Activated CD8-positive, alpha-beta T cell treated with anti-CD3 and anti-CD28 coated beads for 36 hours (primary cell): ENCODE results near the gene PARD6G. TPM values are rescaled to one million over a fixed set of nuclear protein-coding genes. Genes with fewer than 3 reads are reported as not detected.
"Not testable (repeated sequence)": the region's sequence is repeated elsewhere in the genome, so short reads cannot be mapped to it uniquely, and the experiment has no call there.

Experiments used
- ATAC-seq: fragments of 200-7000 bp; cut with Tn5 transposase; one replicate; pipeline ENCODE4 v1.10.0; 2021; ENCODE audit warnings: mild to moderate bottlenecking, moderate library complexity
- CTCF ChIA-PET: fragments of 350-600 bp; sonication (Branson Sonifier 250); formaldehyde crosslinking; loops from one replicate; lab custom pipeline; 2021; ENCODE audit warnings: antibody characterized with exemption; lab: Charles Lee
- POLR2A ChIA-PET: fragments of 350-600 bp; sonication (Branson Sonifier 250); formaldehyde crosslinking; loops from one replicate; lab custom pipeline; 2021; ENCODE audit warnings: antibody characterized with exemption; lab: Charles Lee
- DNase-seq: peaks from one replicate; pipeline ENCODE4 v3.0.0-alpha.2; 2020
- H3K27ac Mint-ChIP-seq: one replicate; pipeline ENCODE4 v1.8.0; 2021; ENCODE audit warnings: mild to moderate bottlenecking, mixed read lengths
- H3K27me3 Mint-ChIP-seq: one replicate; pipeline ENCODE4 v1.8.0; 2021; ENCODE audit warnings: mixed read lengths
- H3K36me3 Mint-ChIP-seq: one replicate; pipeline ENCODE4 v1.8.0; 2021; ENCODE audit warnings: low read depth, mixed read lengths
- H3K4me1 Mint-ChIP-seq: one replicate; pipeline ENCODE4 v1.8.0; 2021; ENCODE audit warnings: low read depth, mixed read lengths
- H3K4me3 Mint-ChIP-seq: one replicate; pipeline ENCODE4 v1.8.0; 2021; ENCODE audit warnings: mild to moderate bottlenecking, moderate library complexity, mixed read lengths
- H3K9me3 Mint-ChIP-seq: one replicate; pipeline ENCODE4 v1.8.0; 2021; ENCODE audit warnings: mixed read lengths
- intact Hi-C: fragments of 100-400 bp; cut with micrococcal nuclease; formaldehyde crosslinking; loops from one replicate; pipeline ENCODE4 v1.10.0; 2022
- total RNA-seq, 2 experiments: library from RNA; stranded (reverse); gene quantifications; one replicate each; pipeline ENCODE4 v1.2.3, GENCODE V29; 2021
- TF ChIP-seq, protein P1 (sequence below): fragments of 200-600 bp; IDR thresholded peaks from one replicate; pipeline ENCODE4 v1.8.0; 2022; ENCODE audit warnings: antibody characterized with exemption, mild to moderate bottlenecking

PARD6G gene
- total RNA-seq, 2 experiments from 2014 or later = 0.16 to 0.23 TPM

DNA sequence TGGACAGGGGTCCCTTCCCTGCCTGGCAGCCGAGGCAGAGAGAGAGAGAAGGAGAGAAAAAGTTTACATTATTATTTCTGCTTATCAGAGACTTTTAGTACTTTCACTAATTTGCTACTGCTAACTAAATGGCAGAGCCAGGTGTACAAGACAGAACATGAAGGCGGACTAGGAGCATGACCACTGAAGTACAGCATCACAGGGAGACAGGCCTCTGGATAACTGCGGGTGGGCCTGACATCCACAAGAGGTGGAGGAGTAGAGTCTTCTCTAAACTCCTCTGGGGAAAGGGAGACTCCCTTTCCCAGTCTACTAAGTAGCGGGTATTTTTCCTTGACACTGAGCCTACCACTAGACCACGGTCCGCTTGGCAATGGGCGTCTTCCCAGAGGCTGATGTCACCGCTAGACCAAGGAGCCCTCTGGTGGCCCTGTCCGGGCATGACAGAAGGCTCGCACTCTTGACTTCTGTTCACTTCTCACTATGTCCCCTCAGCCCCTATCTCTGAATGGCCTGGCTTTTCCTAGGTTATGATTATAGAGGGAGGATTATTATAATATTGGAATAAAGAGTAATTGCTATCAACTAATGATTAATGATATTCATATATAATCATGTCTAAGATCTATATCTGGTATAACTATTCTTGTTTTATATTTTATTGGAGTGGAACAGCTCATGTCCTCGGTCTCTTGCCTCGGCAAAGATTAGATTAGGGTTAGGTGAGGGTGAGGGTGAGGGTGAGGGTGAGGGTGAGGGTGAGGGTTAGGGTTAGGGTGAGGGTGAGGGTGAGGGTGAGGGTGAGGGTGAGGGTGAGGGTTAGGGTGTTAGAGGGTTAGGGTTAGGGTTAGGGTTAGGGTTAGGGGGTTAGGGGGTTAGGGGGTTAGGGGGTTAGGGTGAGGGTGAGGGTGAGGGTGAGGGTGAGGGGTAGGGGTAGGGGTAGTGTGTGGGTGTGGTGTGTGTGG, 10.5 kb upstream of the PARD6G start:
- H3K27ac Mint-ChIP-seq, intact Hi-C loops, H3K4me3 Mint-ChIP-seq, H3K9me3 Mint-ChIP-seq, H3K4me1 Mint-ChIP-seq, H3K27me3 Mint-ChIP-seq, POLR2A ChIA-PET, H3K36me3 Mint-ChIP-seq: not testable (repeated sequence)
- TF ChIP-seq, protein P1, sequence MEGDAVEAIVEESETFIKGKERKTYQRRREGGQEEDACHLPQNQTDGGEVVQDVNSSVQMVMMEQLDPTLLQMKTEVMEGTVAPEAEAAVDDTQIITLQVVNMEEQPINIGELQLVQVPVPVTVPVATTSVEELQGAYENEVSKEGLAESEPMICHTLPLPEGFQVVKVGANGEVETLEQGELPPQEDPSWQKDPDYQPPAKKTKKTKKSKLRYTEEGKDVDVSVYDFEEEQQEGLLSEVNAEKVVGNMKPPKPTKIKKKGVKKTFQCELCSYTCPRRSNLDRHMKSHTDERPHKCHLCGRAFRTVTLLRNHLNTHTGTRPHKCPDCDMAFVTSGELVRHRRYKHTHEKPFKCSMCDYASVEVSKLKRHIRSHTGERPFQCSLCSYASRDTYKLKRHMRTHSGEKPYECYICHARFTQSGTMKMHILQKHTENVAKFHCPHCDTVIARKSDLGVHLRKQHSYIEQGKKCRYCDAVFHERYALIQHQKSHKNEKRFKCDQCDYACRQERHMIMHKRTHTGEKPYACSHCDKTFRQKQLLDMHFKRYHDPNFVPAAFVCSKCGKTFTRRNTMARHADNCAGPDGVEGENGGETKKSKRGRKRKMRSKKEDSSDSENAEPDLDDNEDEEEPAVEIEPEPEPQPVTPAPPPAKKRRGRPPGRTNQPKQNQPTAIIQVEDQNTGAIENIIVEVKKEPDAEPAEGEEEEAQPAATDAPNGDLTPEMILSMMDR = peak; percentile 82
- DNase-seq (peak; percentile 84), ATAC-seq (peak; percentile 43)
- CTCF ChIA-PET = interaction anchor here (0.7 to 4.9 kb wide), 5 partner anchors 18 to 99 kb away, joined by 3 to 54 read pairs (median 3); no protein-coding TSS in a partner anchor

DNA sequence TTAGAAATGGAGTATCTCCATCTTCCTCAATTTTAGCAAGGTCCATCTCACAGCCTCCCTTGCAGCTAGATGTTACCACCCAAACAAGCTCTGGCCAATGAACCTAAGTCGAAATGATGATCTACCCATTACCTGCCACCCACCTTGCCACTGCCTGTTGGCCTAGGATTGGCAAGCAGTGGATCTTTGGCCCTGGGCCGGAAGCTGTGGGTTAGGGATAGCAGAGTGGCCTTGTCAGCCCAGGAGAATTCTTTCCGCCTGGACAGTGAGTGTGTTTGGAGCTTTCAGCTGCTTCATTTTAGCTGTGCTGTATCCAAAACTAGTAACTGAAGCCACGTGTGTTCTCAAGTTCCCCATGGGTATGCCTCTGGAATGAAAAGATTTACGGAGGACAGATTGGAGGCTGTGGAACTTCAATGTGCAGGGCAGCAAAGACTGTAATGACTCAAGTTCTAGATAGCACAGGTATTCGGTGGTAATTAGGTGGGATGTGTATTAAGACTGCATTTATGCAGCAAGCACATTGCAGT, 7.7 kb upstream of the PARD6G start:
- ATAC-seq (no peak), DNase-seq (no peak)
- Mint-ChIP-seq H3K4me1 (no peaks in the 10 kb centered on the region), H3K4me3 (no peak overlapping the region), H3K27me3 (peaks cover 7% of the 10 kb centered on the region), H3K36me3 (no peaks in the 10 kb centered on the region), H3K27ac (no peak overlapping the region), H3K9me3 (no peaks in the 10 kb centered on the region)
- POLR2A ChIA-PET = no interaction called here
- TF ChIP-seq, protein P1 = no peak
- intact Hi-C loops = no loop called here
- CTCF ChIA-PET = interaction anchor here (1.6 to 4.9 kb wide), 3 partner anchors 16 to 96 kb away, joined by 5 to 54 read pairs (median 39); no protein-coding TSS in a partner anchor

DNA sequence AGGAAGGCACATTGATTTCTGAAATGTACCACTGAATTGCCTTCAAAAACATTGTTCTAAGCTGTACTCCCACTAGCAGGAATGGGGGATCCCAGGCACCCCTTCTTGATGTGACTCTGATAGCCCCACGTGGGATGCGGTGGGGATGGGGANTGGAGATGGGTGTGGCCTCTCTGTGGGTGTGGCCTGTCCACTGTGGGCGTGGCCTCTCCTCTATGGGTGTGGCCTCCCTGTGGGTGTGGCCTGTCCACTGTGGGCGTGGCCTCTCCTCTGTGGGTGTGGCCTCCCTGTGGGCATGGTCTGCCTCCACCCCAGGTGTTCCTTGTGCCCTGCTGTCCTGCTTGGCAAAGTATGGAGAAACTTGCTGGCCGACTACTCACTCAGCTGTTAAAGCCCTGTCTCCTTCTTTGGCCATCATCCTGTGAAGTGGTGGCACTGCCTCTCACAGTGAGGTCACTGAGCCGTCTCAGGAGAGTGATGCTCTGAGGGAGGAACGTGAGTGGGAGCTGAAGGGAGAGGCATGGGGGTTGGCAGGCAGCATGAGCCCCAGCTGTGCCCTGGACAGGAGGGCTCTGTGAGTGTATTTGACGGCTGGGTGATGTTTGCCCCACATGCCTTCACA, 6.7 kb upstream of the PARD6G start:
- DNase-seq (peak; percentile 35), ATAC-seq (peak; percentile 90)
- Mint-ChIP-seq H3K27ac (no peak overlapping the region), H3K27me3 (peaks cover 7% of the 10 kb centered on the region), H3K36me3 (no peaks in the 10 kb centered on the region), H3K9me3 (no peaks in the 10 kb centered on the region), H3K4me1 (no peaks in the 10 kb centered on the region), H3K4me3 (no peak overlapping the region)
- TF ChIP-seq, protein P1 = no peak
- ChIA-PET CTCF (interaction anchor here (4.4 to 4.9 kb wide), 2 partner anchors 84 to 95 kb away, joined by 39 to 54 read pairs; no protein-coding TSS in a partner anchor), POLR2A (no interaction called here)
- intact Hi-C loops = no loop called here

DNA sequence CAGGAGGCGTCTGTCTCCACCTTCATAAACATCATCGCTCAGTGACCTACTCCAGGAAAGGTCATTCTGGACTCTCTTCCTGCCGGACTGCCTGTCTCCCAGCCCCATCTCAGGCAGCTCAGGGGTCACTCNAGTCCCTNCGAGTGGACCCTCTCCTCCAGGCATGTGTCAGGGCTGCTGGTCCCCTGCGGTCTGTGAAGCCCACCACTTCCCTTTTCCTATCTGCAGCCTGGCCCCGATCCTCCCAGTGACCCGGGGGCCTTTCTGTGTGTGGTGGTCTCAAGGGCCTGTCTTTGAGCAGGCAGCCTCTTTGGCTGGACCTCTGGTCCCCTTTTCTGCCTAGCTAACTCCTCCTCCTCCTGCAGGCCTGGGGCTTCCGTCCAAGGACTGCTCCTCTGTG, 5.9 kb upstream of the PARD6G start:
- H3K27me3 Mint-ChIP-seq = peaks cover 7% of the 10 kb centered on the region
- DNase-seq (no peak), ATAC-seq (no peak)
- ChIA-PET POLR2A (no interaction called here), CTCF (interaction anchor here (2.0 kb wide), 1 partner anchor 96 kb away, joined by 6 read pairs; no protein-coding TSS in a partner anchor)
- H3K36me3 Mint-ChIP-seq = no peaks in the 10 kb centered on the region
- H3K9me3 Mint-ChIP-seq = no peaks in the 10 kb centered on the region
- no peak overlapping the region for H3K4me3 Mint-ChIP-seq
- intact Hi-C loops = no loop called here
- H3K4me1 Mint-ChIP-seq = no peaks in the 10 kb centered on the region
- no peak overlapping the region for H3K27ac Mint-ChIP-seq
- TF ChIP-seq, protein P1 = no peak
